Stimulated activated CD8-positive, alpha-beta memory T cell treated with anti-CD3 and anti-CD28 coated beads, Interleukin-12 subunit alpha, Interleukin-12 subunit beta, amount 100 ng/mL, for 24 hours (primary cell): ENCODE data around the gene SLC13A2.

Source experiments
- DNase-seq: peaks from one replicate; pipeline ENCODE4 v3.0.0-alpha.2; 2020; ENCODE audit errors: extremely low read depth

SLC13A2 gene

GRCh38 chr17:28536532-28537218 lies 63.2 kb downstream of the SLC13A2 start:
- no peak for DNase-seq

GRCh38 chr17:28537219-28537610 lies 63.8 kb downstream of the SLC13A2 start:
- DNase-seq, result no peak

GRCh38 chr17:28538296-28538895 lies 65.0 kb downstream of the SLC13A2 start:
- DNase-seq, result no peak

- DNase-seq, result no peak
Observed at GRCh38 chr17:28540231-28540630, 66.8 kb downstream of the SLC13A2 start.

GRCh38 chr17:28541439-28541838 lies 68.0 kb downstream of the SLC13A2 start:
- no peak for DNase-seq

- no peak for DNase-seq
Observed at GRCh38 chr17:28544402-28545140, 71.1 kb downstream of the SLC13A2 start.

GRCh38 chr17:28545141-28545503 lies 71.7 kb downstream of the SLC13A2 start:
- no peak for DNase-seq

- no peak for DNase-seq
Observed at GRCh38 chr17:28545787-28546415, 72.5 kb downstream of the SLC13A2 start.

- no peak for DNase-seq
Observed at GRCh38 chr17:28547096-28547622, 73.7 kb downstream of the SLC13A2 start.
